ENCODE results near the gene CLPX. TPM values are rescaled to one million over a fixed set of nuclear protein-coding genes. Genes with fewer than 3 reads are reported as not detected.

The CLPX gene
- total RNA-seq, 2 donors from 2014 or later = 19.8 to 50.5 TPM

- no peak for DNase-seq (ENCODE audit: low spot score)
- no peak overlapping the region for H3K27ac ChIP-seq
- no peaks in the 10 kb centered on the region for H3K9me3 ChIP-seq
- H3K4me1 ChIP-seq (ENCODE audit: control insufficient read depth in 1 of 2, low read depth in 2 of 2) = no peaks in the 10 kb centered on the region
- H3K4me3 ChIP-seq = no peak overlapping the region
- TF ChIP-seq CTCF (IDR thresholded peaks at IDR 0.05) = no peak
- H3K36me3 ChIP-seq = no peaks in the 10 kb centered on the region
- H3K27me3 ChIP-seq (replicated peaks; ENCODE audit: insufficient read depth) = no peaks in the 10 kb centered on the region
- ATAC-seq (ENCODE audit: insufficient number of reproducible peaks, low FRiP score, low read depth) = no peak
These were observed 32.7 kb upstream of the CLPX start for GRCh38 chr15:65217526-65218482.

GRCh38 chr15:65215496-65215895, 30.4 kb upstream of the CLPX start:
- Histone ChIP-seq H3K4me3 (no peak overlapping the region), H3K4me1 (ENCODE audit: control insufficient read depth in 1 of 2, low read depth in 2 of 2) (no peaks in the 10 kb centered on the region), H3K36me3 (no peaks in the 10 kb centered on the region), H3K27me3 (replicated peaks; ENCODE audit: insufficient read depth) (no peaks in the 10 kb centered on the region), H3K27ac (no peak overlapping the region), H3K9me3 (no peaks in the 10 kb centered on the region)
- no peak for ATAC-seq (ENCODE audit: insufficient number of reproducible peaks, low FRiP score, low read depth)
- no peak for DNase-seq (ENCODE audit: low spot score)
- no peak for TF ChIP-seq CTCF (IDR thresholded peaks at IDR 0.05)

GRCh38 chr15:65214010-65214409, 28.9 kb upstream of the CLPX start:
- Histone ChIP-seq H3K9me3 (no peaks in the 10 kb centered on the region), H3K36me3 (no peaks in the 10 kb centered on the region), H3K27ac (no peak overlapping the region), H3K4me1 (ENCODE audit: control insufficient read depth in 1 of 2, low read depth in 2 of 2) (no peaks in the 10 kb centered on the region), H3K27me3 (replicated peaks; ENCODE audit: insufficient read depth) (no peaks in the 10 kb centered on the region), H3K4me3 (no peak overlapping the region)
- no peak for TF ChIP-seq CTCF (IDR thresholded peaks at IDR 0.05)
- DNase-seq (ENCODE audit: low spot score) = no peak
- no peak for ATAC-seq (ENCODE audit: insufficient number of reproducible peaks, low FRiP score, low read depth)

- DNase-seq (ENCODE audit: low spot score) (no peak), ATAC-seq (ENCODE audit: insufficient number of reproducible peaks, low FRiP score, low read depth) (no peak)
- no peak overlapping the region for H3K4me3 ChIP-seq
- no peak for TF ChIP-seq CTCF (IDR thresholded peaks at IDR 0.05)
- H3K27ac ChIP-seq = no peak overlapping the region
- no peaks in the 10 kb centered on the region for H3K4me1 ChIP-seq (ENCODE audit: control insufficient read depth in 1 of 2, low read depth in 2 of 2)
- no peaks in the 10 kb centered on the region for H3K36me3 ChIP-seq
- H3K9me3 ChIP-seq = no peaks in the 10 kb centered on the region
- no peaks in the 10 kb centered on the region for H3K27me3 ChIP-seq (replicated peaks; ENCODE audit: insufficient read depth)
These were observed 28.1 kb upstream of the CLPX start for GRCh38 chr15:65213241-65213640.

DNA sequence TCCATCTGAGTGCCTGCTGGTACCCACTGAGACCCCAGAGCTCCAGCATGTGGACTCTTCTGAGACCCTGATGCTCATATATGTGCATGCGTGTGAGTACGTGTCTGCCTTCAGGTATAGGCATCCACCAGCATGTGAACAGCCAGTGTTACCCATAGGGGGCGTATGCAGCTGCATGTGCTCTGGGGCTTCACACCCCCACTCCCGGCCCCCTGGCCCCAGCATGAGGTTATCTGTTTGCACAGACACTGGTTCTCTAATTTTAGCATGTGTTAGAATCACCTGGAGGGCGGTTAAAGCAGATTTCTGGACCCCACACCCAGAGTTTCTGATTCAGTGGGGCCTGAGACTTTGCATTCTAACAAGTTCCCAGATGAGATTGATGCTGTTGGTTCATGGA, 27.0 kb upstream of the CLPX start:
- ATAC-seq (ENCODE audit: insufficient number of reproducible peaks, low FRiP score, low read depth) = no peak
- Histone ChIP-seq H3K27me3 (replicated peaks; ENCODE audit: insufficient read depth) (no peaks in the 10 kb centered on the region), H3K9me3 (no peaks in the 10 kb centered on the region), H3K27ac (no peak overlapping the region), H3K4me1 (ENCODE audit: control insufficient read depth in 1 of 2, low read depth in 2 of 2) (no peaks in the 10 kb centered on the region), H3K36me3 (no peaks in the 10 kb centered on the region), H3K4me3 (no peak overlapping the region)
- no peak for DNase-seq (ENCODE audit: low spot score)
- no peak for TF ChIP-seq CTCF (IDR thresholded peaks at IDR 0.05)
